Measurements from ENCODE around the gene TOMM40. TPM values are rescaled to one million over a fixed set of nuclear protein-coding genes. Genes with fewer than 3 reads are reported as not detected.

The TOMM40 gene
- total and polyA plus RNA-seq, 9 of the 15 experiments (the other 6 are each of a cell fraction or from before 2014, with no cell fraction given) = 0.89 to 290 (median 160) TPM

DNA sequence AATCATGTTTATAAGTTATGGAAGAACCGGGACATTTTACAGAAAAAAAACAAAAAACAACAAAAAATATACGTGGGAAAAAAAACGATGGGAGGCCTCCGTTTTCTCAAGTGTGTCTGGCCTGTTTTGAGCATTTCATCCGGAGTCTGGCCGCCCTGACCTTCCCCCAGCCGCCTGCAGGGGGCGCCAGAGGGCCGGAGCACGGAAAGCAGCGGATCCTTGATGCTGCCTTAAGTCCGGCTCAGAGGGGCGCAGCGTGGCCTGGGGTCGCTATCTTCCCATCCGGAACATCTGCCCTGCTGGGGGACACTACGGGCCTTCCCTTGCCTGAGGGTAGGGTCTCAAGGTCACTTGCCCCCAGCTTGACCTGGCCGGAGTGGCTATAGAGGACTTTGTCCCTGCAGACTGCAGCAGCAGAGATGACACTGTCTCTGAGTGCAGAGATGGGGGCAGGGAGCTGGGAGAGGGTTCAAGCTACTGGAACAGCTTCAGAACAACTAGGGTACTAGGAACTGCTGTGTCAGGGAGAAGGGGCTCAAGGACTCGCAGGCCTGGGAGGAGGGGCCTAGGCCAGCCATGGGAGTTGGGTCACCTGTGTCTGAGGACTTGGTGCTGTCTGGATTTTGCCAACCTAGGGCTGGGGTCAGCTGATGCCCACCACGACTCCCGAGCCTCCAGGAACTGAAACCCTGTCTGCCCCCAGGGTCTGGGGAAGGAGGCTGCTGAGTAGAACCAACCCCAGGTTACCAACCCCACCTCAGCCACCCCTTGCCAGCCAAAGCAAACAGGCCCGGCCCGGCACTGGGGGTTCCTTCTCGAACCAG, 12.8 kb downstream of the TOMM40 start (continued):
- TF ChIP-seq, protein P1, sequence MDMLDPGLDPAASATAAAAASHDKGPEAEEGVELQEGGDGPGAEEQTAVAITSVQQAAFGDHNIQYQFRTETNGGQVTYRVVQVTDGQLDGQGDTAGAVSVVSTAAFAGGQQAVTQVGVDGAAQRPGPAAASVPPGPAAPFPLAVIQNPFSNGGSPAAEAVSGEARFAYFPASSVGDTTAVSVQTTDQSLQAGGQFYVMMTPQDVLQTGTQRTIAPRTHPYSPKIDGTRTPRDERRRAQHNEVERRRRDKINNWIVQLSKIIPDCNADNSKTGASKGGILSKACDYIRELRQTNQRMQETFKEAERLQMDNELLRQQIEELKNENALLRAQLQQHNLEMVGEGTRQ (CRISPR knock-in tag; IDR thresholded peaks at IDR 0.05) = no peak
- TF ChIP-seq POLR2H (tag; IDR thresholded peaks at IDR 0.05; ENCODE audit: low read depth) (no peak), STAG1 (CRISPR knock-in tag; IDR thresholded peaks at IDR 0.05; ENCODE audit: borderline replicate concordance) (peak; percentile 72; the same call in 1 of the 2 replicates), SMARCA5 (IDR thresholded peaks at IDR 0.05) (no peak), KLF16 (IDR thresholded peaks at IDR 0.05) (peak; percentile 45), SMARCC2 (IDR thresholded peaks at IDR 0.05; ENCODE audit: low read depth) (no peak), ARID2 (IDR thresholded peaks at IDR 0.05) (peak; percentile 86), MBD2 (IDR thresholded peaks at IDR 0.05; ENCODE audit: borderline replicate concordance, low read depth) (0 out of 2 replicates have a peak, but pooled peaks have one; percentile 48), STAT5A (IDR thresholded peaks at IDR 0.05; ENCODE audit: borderline replicate concordance, low read length) (no peak), SPI1 (IDR thresholded peaks at IDR 0.05; ENCODE audit: borderline replicate concordance, low read depth, low read length) (no peak), ADNP (tag; IDR thresholded peaks at IDR 0.05) (no peak), ZNF445 (CRISPR knock-in tag; IDR thresholded peaks at IDR 0.05; ENCODE audit: low read depth) (no peak), ZNF41 (CRISPR knock-in tag; conservative IDR thresholded peaks at IDR 0.05) (no peak), XRCC3 (IDR thresholded peaks at IDR 0.05) (no peak), CHD1 (IDR thresholded peaks at IDR 0.05; ENCODE audit: low read length) (no peak), CBX2 (IDR thresholded peaks at IDR 0.05; ENCODE audit: insufficient read depth, low read length, poor library complexity, severe bottlenecking) (no peak), DMBX1 (CRISPR knock-in tag; IDR thresholded peaks at IDR 0.05; ENCODE audit: borderline replicate concordance) (no peak), GTF2E2 (tag; IDR thresholded peaks at IDR 0.05) (no peak), SP2 (IDR thresholded peaks at IDR 0.05; ENCODE audit: extremely low read depth, low read depth, low read length, poor library complexity, severe bottlenecking) (no peak), ZNF584 (CRISPR knock-in tag; IDR thresholded peaks at IDR 0.05; ENCODE audit: low read depth) (no peak)
- TF ChIP-seq, protein P2, sequence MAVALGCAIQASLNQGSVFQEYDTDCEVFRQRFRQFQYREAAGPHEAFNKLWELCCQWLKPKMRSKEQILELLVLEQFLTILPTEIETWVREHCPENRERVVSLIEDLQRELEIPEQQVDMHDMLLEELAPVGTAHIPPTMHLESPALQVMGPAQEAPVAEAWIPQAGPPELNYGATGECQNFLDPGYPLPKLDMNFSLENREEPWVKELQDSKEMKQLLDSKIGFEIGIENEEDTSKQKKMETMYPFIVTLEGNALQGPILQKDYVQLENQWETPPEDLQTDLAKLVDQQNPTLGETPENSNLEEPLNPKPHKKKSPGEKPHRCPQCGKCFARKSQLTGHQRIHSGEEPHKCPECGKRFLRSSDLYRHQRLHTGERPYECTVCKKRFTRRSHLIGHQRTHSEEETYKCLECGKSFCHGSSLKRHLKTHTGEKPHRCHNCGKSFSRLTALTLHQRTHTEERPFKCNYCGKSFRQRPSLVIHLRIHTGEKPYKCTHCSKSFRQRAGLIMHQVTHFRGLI (CRISPR knock-in tag; IDR thresholded peaks at IDR 0.05) = no peak
- TF ChIP-seq, protein P3, sequence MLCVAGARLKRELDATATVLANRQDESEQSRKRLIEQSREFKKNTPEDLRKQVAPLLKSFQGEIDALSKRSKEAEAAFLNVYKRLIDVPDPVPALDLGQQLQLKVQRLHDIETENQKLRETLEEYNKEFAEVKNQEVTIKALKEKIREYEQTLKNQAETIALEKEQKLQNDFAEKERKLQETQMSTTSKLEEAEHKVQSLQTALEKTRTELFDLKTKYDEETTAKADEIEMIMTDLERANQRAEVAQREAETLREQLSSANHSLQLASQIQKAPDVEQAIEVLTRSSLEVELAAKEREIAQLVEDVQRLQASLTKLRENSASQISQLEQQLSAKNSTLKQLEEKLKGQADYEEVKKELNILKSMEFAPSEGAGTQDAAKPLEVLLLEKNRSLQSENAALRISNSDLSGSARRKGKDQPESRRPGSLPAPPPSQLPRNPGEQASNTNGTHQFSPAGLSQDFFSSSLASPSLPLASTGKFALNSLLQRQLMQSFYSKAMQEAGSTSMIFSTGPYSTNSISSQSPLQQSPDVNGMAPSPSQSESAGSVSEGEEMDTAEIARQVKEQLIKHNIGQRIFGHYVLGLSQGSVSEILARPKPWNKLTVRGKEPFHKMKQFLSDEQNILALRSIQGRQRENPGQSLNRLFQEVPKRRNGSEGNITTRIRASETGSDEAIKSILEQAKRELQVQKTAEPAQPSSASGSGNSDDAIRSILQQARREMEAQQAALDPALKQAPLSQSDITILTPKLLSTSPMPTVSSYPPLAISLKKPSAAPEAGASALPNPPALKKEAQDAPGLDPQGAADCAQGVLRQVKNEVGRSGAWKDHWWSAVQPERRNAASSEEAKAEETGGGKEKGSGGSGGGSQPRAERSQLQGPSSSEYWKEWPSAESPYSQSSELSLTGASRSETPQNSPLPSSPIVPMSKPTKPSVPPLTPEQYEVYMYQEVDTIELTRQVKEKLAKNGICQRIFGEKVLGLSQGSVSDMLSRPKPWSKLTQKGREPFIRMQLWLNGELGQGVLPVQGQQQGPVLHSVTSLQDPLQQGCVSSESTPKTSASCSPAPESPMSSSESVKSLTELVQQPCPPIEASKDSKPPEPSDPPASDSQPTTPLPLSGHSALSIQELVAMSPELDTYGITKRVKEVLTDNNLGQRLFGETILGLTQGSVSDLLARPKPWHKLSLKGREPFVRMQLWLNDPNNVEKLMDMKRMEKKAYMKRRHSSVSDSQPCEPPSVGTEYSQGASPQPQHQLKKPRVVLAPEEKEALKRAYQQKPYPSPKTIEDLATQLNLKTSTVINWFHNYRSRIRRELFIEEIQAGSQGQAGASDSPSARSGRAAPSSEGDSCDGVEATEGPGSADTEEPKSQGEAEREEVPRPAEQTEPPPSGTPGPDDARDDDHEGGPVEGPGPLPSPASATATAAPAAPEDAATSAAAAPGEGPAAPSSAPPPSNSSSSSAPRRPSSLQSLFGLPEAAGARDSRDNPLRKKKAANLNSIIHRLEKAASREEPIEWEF (CRISPR knock-in tag; IDR thresholded peaks at IDR 0.05) = no peak

All from K562 (cell line).